H1 (cell line): Measurements from ENCODE around the gene CAPN1. TPM values are rescaled to one million over a fixed set of nuclear protein-coding genes. Genes with fewer than 3 reads are reported as not detected.

Experiments
- CTCF ChIA-PET: fragments of 300-600 bp; sonication (Branson Sonifier 250); formaldehyde crosslinking; loops from one replicate; lab custom pipeline; 2021; ENCODE audit not compliant: partially characterized antibody; lab: Charles Lee
- POLR2A ChIA-PET: fragments of 300-600 bp; sonication (Branson Sonifier 250); formaldehyde crosslinking; loops from one replicate; lab custom pipeline; 2021; ENCODE audit warnings: inconsistent platforms; ENCODE audit not compliant: partially characterized antibody; lab: Charles Lee
- DNase-seq, 2 experiments: peaks; one replicate each; pipeline versions ENCODE4 v3.0.0 to v3.0.0-alpha.2; 2010 to 2022; ENCODE audit warnings: low spot score in 2 of 2, low read depth in 1 of 2, mixed read lengths in 1 of 2
- FAIRE-seq: peaks from 2 replicates; lab custom pipeline; 2011; peaks lifted over from hg19 to GRCh38; lab: Jason Lieb, UNC
- H2AFZ ChIP-seq: 2 replicates; pipeline ENCODE4 v1.8.1; 2012; ENCODE audit warnings: low read length, inconsistent platforms
- H2AK5ac ChIP-seq: 2 replicates; pipeline ENCODE4 v1.6.1; 2013; ENCODE audit warnings: low read depth, low read length
- H2BK120ac ChIP-seq: replicated peaks from 2 replicates; pipeline ENCODE3; 2013; ENCODE audit warnings: low read depth, low read length, inconsistent platforms
- H2BK12ac ChIP-seq: 2 replicates; pipeline ENCODE4 v1.6.1; 2013; ENCODE audit warnings: low read depth, low read length
- H2BK15ac ChIP-seq: 2 replicates; pipeline ENCODE4 v1.6.1; 2013; ENCODE audit warnings: low read length
- H2BK20ac ChIP-seq: 2 replicates; pipeline ENCODE4 v1.6.1; 2013; ENCODE audit warnings: low read length
- H2BK5ac ChIP-seq: 2 replicates; pipeline ENCODE4 v1.6.1; 2013; ENCODE audit warnings: low read depth, low read length
- H3K14ac ChIP-seq: 2 replicates; pipeline ENCODE4 v1.6.1; 2013; ENCODE audit warnings: inconsistent platforms; ENCODE audit not compliant: insufficient read length
- H3K18ac ChIP-seq: 2 replicates; pipeline ENCODE4 v1.6.1; 2013; ENCODE audit warnings: low read length; ENCODE audit errors: extremely low read depth
- H3K23ac ChIP-seq: 2 replicates; pipeline ENCODE4 v1.6.1; 2013; ENCODE audit warnings: inconsistent platforms; ENCODE audit not compliant: insufficient read length
- H3K23me2 ChIP-seq: 2 replicates; pipeline ENCODE4 v1.6.1; 2013; ENCODE audit warnings: low read depth, low read length
- H3K27ac ChIP-seq: 2 replicates; pipeline ENCODE4 v1.6.1; 2011; ENCODE audit warnings: low read depth, low read length, inconsistent platforms
- H3K27me3 ChIP-seq, 4 experiments: replicated peaks in 1 of 4; 1 replicate in 1 of 4; 2 replicates in 3 of 4; pipeline versions ENCODE4 v1.6.1 to v1.8.1; 2011 to 2013; ENCODE audit warnings: low read length in 3 of 4, mild to moderate bottlenecking in 3 of 4, inconsistent platforms in 2 of 4, mixed read lengths in 2 of 4, moderate library complexity in 1 of 4; ENCODE audit not compliant: control insufficient read depth in 3 of 4, insufficient read depth in 3 of 4; ENCODE audit errors: extremely low read depth in 1 of 4
- H3K36me3 ChIP-seq, 4 experiments: 2 replicates each; pipeline versions ENCODE4 v1.6.1 to v1.8.1; 2011 to 2013; ENCODE audit warnings: mild to moderate bottlenecking in 4 of 4, low read length in 3 of 4, moderate library complexity in 2 of 4, control low read depth in 1 of 4, inconsistent platforms in 1 of 4; ENCODE audit not compliant: insufficient read depth in 4 of 4, control insufficient read depth in 2 of 4
- H3K4ac ChIP-seq: replicated peaks from 2 replicates; pipeline ENCODE3; 2013; ENCODE audit warnings: low read length, low read depth, mixed read lengths, inconsistent platforms; ENCODE audit not compliant: insufficient read length
- H3K4me1 ChIP-seq, 4 experiments: replicated peaks in 1 of 4; 1 replicate in 1 of 4; 2 replicates in 3 of 4; pipeline versions ENCODE4 v1.6.1 to v1.8.1; 2011 to 2013; ENCODE audit warnings: low read length in 3 of 4, inconsistent platforms in 2 of 4, mixed read lengths in 1 of 4; ENCODE audit not compliant: insufficient read depth in 4 of 4, control insufficient read depth in 3 of 4
- H3K4me2 ChIP-seq, 2 experiments: 2 replicates each; pipeline versions ENCODE4 v1.6.1 to v1.8.1; 2011 to 2013; ENCODE audit warnings: low read depth in 2 of 2, low read length in 2 of 2, control low read depth in 1 of 2, inconsistent platforms in 1 of 2, mild to moderate bottlenecking in 1 of 2; ENCODE audit not compliant: insufficient read depth in 1 of 2
- H3K4me3 ChIP-seq, 4 experiments: fragments of 200-600, 300-600 bp in 1 of 4; sonication (generic), shearing (Covaris generic), sonication (Bioruptor Twin) in 1 of 4; 2 replicates each; pipeline versions ENCODE4 v1.5.1 to v1.8.1; 2011 to 2016; ENCODE audit warnings: low read length in 4 of 4, low read depth in 3 of 4, control low read depth in 2 of 4, inconsistent platforms in 2 of 4, mild to moderate bottlenecking in 2 of 4, mixed read lengths in 1 of 4, moderate library complexity in 1 of 4; ENCODE audit not compliant: insufficient read depth in 2 of 4; ENCODE audit errors: extremely low read depth in 1 of 4
- H3K56ac ChIP-seq: replicated peaks from 2 replicates; pipeline ENCODE3; 2013; ENCODE audit warnings: low read depth, mild to moderate bottlenecking, mixed read lengths, low read length, inconsistent platforms; ENCODE audit not compliant: insufficient read length
- H3K79me1 ChIP-seq: 2 replicates; pipeline ENCODE4 v1.6.1; 2013; ENCODE audit warnings: low read depth, low read length, control low read depth
- H3K79me2 ChIP-seq, 2 experiments: 2 replicates each; pipeline versions ENCODE4 v1.6.1 to v1.8.1; 2012 to 2013; ENCODE audit warnings: low read length in 2 of 2, mild to moderate bottlenecking in 2 of 2, inconsistent platforms in 1 of 2; ENCODE audit not compliant: insufficient read depth in 2 of 2, control insufficient read depth in 1 of 2
- H3K9ac ChIP-seq, 4 experiments: replicated peaks in 1 of 4; 1 replicate in 1 of 4; 2 replicates in 3 of 4; pipeline versions ENCODE4 v1.6.1 to v1.8.1; 2011 to 2013; ENCODE audit warnings: low read depth in 3 of 4, low read length in 3 of 4, control low read depth in 2 of 4, mild to moderate bottlenecking in 2 of 4, moderate library complexity in 2 of 4, inconsistent platforms in 1 of 4; ENCODE audit errors: extremely low read depth in 1 of 4
- H3K9me3 ChIP-seq, 2 experiments: 2 replicates each; pipeline versions ENCODE4 v1.6.1 to v1.8.1; 2012 to 2013; ENCODE audit warnings: mild to moderate bottlenecking in 2 of 2, moderate library complexity in 2 of 2, control low read depth in 1 of 2, inconsistent platforms in 1 of 2, low read depth in 1 of 2, low read length in 1 of 2, mixed read lengths in 1 of 2; ENCODE audit not compliant: insufficient read depth in 2 of 2
- H4K20me1 ChIP-seq, 2 experiments: replicated peaks in 1 of 2; 2 replicates each; pipeline versions ENCODE3 to v1.8.1; 2011 to 2013; ENCODE audit warnings: inconsistent platforms in 2 of 2, low read length in 2 of 2, mild to moderate bottlenecking in 1 of 2; ENCODE audit not compliant: insufficient read depth in 2 of 2, control insufficient read depth in 1 of 2
- H4K5ac ChIP-seq: 2 replicates; pipeline ENCODE4 v1.6.1; 2013; ENCODE audit warnings: low read length, low read depth, mixed read lengths, inconsistent platforms; ENCODE audit not compliant: insufficient read length
- H4K8ac ChIP-seq: 2 replicates; pipeline ENCODE4 v1.8.0; 2013; ENCODE audit warnings: mild to moderate bottlenecking, moderate library complexity, low read length, inconsistent platforms; ENCODE audit not compliant: insufficient read depth; ENCODE audit errors: extremely low read depth
- H4K91ac ChIP-seq: replicated peaks from 2 replicates; pipeline ENCODE3; 2013; ENCODE audit warnings: low read length, mixed read lengths, inconsistent platforms; ENCODE audit not compliant: insufficient read length
- E2F6 ChIP-seq: IDR thresholded peaks from 2 replicates; pipeline ENCODE4 v1.6.1; 2012; ENCODE audit warnings: inconsistent platforms
- MAX ChIP-seq: IDR thresholded peaks from 2 replicates; pipeline ENCODE4 v1.6.1; 2012; ENCODE audit warnings: inconsistent platforms
- RAD21 ChIP-seq, 2 experiments: IDR thresholded peaks in 1 of 2; conservative IDR thresholded peaks in 1 of 2; 2 replicates each; pipeline ENCODE4 v1.6.1; 2011; ENCODE audit warnings: low read depth in 2 of 2, low read length in 2 of 2, improper control_type of control experiment in 1 of 2, inconsistent platforms in 1 of 2, mild to moderate bottlenecking in 1 of 2, moderate library complexity in 1 of 2
- RBBP5 ChIP-seq: IDR thresholded peaks from 2 replicates; pipeline ENCODE4 v1.7.1; 2012; ENCODE audit warnings: low read depth, mild to moderate bottlenecking, inconsistent platforms, low read length, moderate library complexity, borderline replicate concordance
- SAP30 ChIP-seq: fragments of 300-600 bp; sonication (generic); IDR thresholded peaks from 2 replicates; pipeline ENCODE4 v1.7.1; 2012; ENCODE audit warnings: low read length, moderate library complexity, mild to moderate bottlenecking, inconsistent platforms; ENCODE audit not compliant: insufficient read depth, insufficient replicate concordance
- WGBS, 2 experiments: shearing (Covaris generic) in 1 of 2; methylation state at CpG; one replicate each; pipeline versions ENCODE4 v1.1.6 to v1.1.7; 2013 to 2015; ENCODE audit warnings: low lambda C conversion rate in 2 of 2, mixed read lengths in 2 of 2, inconsistent platforms in 1 of 2, low coverage in 1 of 2, missing lambda C conversion rate in 1 of 2; ENCODE audit not compliant: insufficient replicate concordance in 2 of 2, insufficient coverage in 1 of 2, insufficient read length in 1 of 2; ENCODE audit errors: extremely low coverage in 1 of 2, missing lambda C conversion rate in 1 of 2; 5-methylcytosine and 5-hydroxymethylcytosine counted together
- polyA plus RNA-seq, 7 experiments: library from polyadenylated mRNA; depleted of rRNA in 3 of 7; stranded (reverse) in 5 of 7; unstranded in 2 of 7; fragments of >200 nt in 5 of 7; fragments of 200-250 nt in 2 of 7; gene quantifications; 1 replicate in 5 of 7; 2 replicates in 1 of 7; 4 replicates in 1 of 7; pipeline versions ENCODE4 v1.2.1 to v1.2.3, GENCODE V29; 2011 to 2013; ENCODE audit warnings: missing spikeins in 2 of 7, mixed read lengths in 2 of 7
- total RNA-seq: library from RNA; stranded (reverse); fragmentation: NEBNext Ultra II Directional; extraction: Animal tissue kit (Norgen Biotek cat#: 25700); gene quantifications from 2 replicates; pipeline ENCODE4 v1.2.1, GENCODE V29; 2021

CAPN1 gene
- total and polyA plus RNA-seq, 2 of the 8 experiments (the other 6 are each of a cell fraction or from before 2014, with no cell fraction given) = 194 to 233 TPM

GRCh38 chr11:65226103-65226442, 44.3 kb downstream of the CAPN1 start:
- peaks cover 0 to 9% (median 7%) of the 10 kb centered on the region in 4 experiments; a peak in 6 of 7 replicates for H3K4me1 ChIP-seq
- no peak for TF ChIP-seq MAX
- TF ChIP-seq E2F6 = no peak
- TF ChIP-seq RBBP5 = no peak
- TF ChIP-seq RAD21 (IDR thresholded peaks at IDR 0.05 in 1 of 2, conservative IDR thresholded peaks at IDR 0.05 in 1 of 2; ENCODE audit: low read depth in 2 of 2, low read length in 2 of 2) = no peak
- no peak for TF ChIP-seq SAP30
- H3K27me3 ChIP-seq = no peaks in the 10 kb centered on the region
- H2BK12ac ChIP-seq = no peak overlapping the region
- no peak overlapping the region for H2BK5ac ChIP-seq
- no peak overlapping the region for H3K27ac ChIP-seq
- H4K20me1 ChIP-seq = no peaks in the 10 kb centered on the region
- FAIRE-seq = no peak
- peak overlapping the region in 1 of 4 experiments; percentile 42; a peak in 2 of 7 replicates for H3K9ac ChIP-seq
- H3K18ac ChIP-seq = no peak overlapping the region
- no peak overlapping the region for H3K4ac ChIP-seq
- peak overlapping the region; percentile 37 to 69 (median 56); a peak in 6 of 8 replicates for H3K4me3 ChIP-seq
- no peak overlapping the region for H2AK5ac ChIP-seq
- no peak overlapping the region for H2BK20ac ChIP-seq
- H2AFZ ChIP-seq = no peak overlapping the region
- H4K8ac ChIP-seq = no peak overlapping the region
- H3K36me3 ChIP-seq = peaks cover 3 to 8% (median 4%) of the 10 kb centered on the region in 4 experiments; a peak in 4 of 8 replicates
- H3K79me2 ChIP-seq = no peaks in the 10 kb centered on the region
- no peak overlapping the region for H2BK15ac ChIP-seq
- no peak overlapping the region for H4K91ac ChIP-seq
- peaks cover 3% of the 10 kb centered on the region; the same call in 1 of the 2 replicates for H3K23me2 ChIP-seq
- H3K56ac ChIP-seq = no peak overlapping the region
- no peaks in the 10 kb centered on the region for H3K9me3 ChIP-seq
- no peak overlapping the region for H3K23ac ChIP-seq
- CTCF ChIA-PET = interaction anchor here (0.8 to 15.4 kb wide), 19 partner anchors 8 to 112 kb away, joined by 3 to 258 read pairs (median 5); partner anchors contain the start of gene POLA2
- H4K5ac ChIP-seq = no peak overlapping the region
- WGBS, 2 experiments = 90% methylated on average over 7 of the region's 7 CpGs; no CpG with 5 or more reads in 1 of the 2 experiments
- POLR2A ChIA-PET = interaction anchor here (1.0 to 18.1 kb wide), 14 partner anchors 8 to 105 kb away, joined by 3 to 324 read pairs (median 5); partner anchors contain the start of genes CAPN1 and POLA2
- peak overlapping the region; percentile 49 to 67 for H3K4me2 ChIP-seq
- H3K79me1 ChIP-seq = no peaks in the 10 kb centered on the region
- H3K14ac ChIP-seq = no peak overlapping the region
- H2BK120ac ChIP-seq = no peak overlapping the region
- DNase-seq = no peak
